NCI-H146 (cell line): ENCODE data around the gene GSTM3.
"Not testable (repeated sequence)": the region's sequence is repeated elsewhere in the genome, so short reads cannot be mapped to it uniquely, and the experiment has no call there.

Source experiments
- DNase-seq: peaks from one replicate; lab custom pipeline; 2025; lab: John Stamatoyannopoulos, UW

GSTM3 gene

DNA sequence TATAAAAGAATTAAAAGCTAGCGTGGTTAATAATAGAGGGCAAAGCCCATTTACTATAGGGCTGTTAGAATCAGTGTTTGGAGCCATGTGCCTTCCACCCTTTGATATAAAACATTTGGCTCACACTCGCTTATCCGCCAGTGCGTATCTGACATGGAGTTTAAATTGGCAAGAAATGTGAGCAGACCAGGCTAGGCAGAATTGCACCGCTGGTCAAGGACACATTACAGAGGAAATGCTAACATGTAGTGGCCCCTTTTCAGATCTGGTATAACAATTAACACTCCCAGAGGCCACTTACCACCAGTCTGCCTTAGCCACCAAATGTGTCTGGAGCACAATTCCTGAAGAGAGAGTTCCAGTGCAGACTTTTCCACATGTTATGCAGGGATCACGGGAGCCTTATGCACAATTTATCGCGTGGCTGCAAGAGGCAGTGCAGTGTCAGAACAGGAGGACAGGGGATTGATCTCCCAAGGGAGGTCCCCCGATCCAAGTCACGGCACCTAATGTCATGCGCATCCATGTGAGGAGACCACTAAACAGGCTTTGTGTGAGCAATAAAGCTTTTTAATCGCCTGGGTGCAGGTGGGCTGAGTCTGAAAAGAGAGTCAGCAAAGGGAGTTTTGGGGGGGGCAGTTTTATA is 14.0 kb downstream of the GSTM3 start:
- DNase-seq, result no peak

DNA sequence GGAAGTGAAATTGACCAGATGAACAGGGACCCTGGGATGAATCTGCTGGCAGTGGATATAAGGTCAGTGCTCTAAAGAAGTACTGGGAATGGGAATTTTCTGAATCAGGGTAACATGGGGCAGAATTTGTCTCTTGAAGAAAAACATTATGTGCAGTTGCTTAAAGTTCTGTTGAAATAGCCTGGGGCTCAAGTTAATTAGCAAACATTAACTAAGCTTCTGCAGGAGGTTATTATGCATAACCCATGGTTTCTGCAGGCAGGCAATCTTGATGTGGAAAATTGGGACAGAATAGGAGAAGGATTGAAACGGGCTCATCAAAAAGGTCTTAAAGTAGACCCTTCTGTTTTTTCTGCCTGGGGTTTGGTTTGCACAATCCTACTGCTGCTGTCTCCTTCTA is 14.8 kb downstream of the GSTM3 start:
- DNase-seq, result no peak

DNA sequence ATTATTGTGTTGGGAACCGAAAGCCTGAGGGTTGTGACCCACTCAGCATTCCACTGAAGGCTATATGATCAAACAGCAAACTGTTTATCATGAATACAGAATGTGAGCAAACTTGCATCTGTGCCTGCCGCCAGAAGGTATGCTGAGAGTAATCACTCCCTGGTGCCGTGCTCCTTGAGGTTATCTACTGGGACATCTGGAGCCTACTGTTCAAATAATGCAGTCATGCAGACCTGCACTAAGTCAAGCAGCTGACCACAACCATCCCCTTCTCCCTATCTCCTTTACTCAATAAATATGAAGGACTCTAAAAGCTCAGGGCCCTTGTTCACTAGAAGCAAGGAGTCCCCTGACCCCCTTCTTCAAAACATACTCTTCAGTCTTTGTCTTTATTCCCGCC is 15.3 kb downstream of the GSTM3 start:
- DNase-seq, result no peak

- no peak for DNase-seq
These were observed 15.9 kb downstream of the GSTM3 start for GRCh38 chr1:109724933-109725332.

DNA sequence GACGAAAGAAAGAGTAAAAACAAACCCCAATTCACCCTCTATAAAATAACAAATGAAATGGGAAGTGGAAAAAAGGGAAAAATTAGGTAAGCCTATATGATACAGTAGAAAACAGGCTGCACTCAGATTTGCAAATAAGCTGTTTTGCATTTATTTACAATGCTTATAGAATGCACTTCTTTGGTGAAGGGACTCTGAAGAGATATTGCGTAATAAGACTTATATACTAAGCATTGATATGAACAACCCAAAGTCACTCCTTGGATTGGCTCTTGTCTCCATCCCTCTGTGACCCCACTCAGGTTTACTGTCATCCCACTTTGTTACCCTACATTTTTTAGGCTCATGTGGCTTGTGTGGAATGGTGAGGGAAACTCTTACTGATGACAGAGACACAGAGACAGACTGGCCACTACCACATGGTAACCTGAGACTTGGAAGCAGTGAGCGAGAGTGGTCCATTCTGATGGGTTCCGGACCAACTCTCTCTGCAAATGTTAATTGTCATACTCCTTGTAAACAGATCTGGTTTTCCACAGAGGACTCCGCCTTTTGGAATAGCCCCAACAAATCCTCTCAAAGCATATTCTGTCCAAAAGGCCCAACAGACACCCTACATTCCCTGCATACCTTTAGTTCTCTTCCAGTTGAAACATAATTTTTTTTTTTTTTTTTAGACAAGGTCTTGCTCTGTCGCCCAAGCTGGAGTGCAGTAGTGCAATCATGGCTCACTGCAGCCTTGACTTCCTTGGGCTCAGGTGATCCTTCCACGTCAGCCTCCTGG is 17.7 kb downstream of the GSTM3 start:
- DNase-seq, result no peak

- DNase-seq, result no peak
These were observed 18.9 kb downstream of the GSTM3 start for GRCh38 chr1:109721971-109722370.

- DNase-seq, result no peak
These were observed 19.8 kb downstream of the GSTM3 start for GRCh38 chr1:109721042-109721441.

GRCh38 chr1:109719337-109719837 is 21.5 kb downstream of the GSTM3 start:
- no peak for DNase-seq

GRCh38 chr1:109718495-109718894 is 22.3 kb downstream of the GSTM3 start:
- DNase-seq, result peak; percentile 46

- no peak for DNase-seq
These were observed 23.1 kb downstream of the GSTM3 start for GRCh38 chr1:109717729-109718128.

DNA sequence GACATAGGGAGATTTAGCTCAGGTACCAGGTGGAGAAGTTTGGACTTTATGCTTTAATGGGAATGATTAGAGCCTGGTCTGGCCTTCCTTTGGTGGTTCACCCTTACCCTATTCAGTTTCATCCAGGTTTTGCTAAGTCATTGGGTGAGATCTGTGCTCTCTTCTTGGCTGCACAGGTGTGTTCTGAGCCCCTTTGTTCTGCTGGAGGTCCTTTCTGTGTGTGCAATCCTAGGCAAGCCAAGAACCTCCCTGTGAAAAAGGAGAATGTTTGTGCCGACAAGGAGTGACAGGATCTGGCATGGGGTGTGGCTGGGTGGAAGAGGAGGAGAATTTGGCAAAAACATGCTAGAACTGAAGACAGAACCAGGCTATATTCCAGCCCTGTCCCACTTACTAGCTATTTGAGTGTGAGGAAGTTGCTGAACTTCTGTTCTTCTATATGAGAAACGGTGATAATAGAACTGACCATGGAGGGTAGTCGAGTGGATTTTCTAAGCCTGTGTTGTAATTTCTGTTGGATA is 24.2 kb downstream of the GSTM3 start:
- DNase-seq, result no peak

- DNase-seq, result no peak
These were observed 24.7 kb downstream of the GSTM3 start for GRCh38 chr1:109716121-109716520.

DNA sequence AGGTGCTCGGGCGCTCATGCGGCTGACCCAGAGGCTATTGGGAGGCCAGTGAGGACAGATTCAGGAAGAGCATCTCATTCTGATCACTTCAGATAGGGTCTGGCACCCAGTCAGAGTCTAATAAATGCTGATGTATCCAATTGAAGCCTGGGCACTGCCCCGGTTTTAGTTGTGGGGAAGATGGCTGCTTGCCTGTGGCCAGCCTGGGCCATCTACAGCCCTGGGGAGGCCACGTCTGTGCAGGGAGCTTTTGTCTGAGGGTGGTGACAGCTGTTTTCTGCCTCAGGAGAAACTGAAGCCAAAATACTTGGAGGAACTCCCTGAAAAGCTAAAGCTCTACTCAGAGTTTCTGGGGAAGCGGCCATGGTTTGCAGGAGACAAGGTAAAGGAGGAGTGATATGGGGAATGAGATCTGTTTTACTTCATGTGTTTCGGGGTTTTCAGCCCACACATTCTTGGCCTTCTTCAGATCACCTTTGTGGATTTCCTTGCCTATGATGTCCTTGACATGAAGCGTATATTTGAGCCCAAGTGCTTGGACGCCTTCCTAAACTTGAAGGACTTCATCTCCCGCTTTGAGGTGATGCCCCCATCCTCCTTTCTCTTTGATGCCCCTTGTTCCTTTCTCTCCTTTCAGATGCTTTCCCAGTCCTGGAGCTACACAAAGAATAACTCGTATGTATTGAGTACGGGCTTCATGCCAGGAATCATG is 26.0 kb downstream of the GSTM3 start:
- DNase-seq, result no peak

GRCh38 chr1:109713636-109714035 is 27.2 kb downstream of the GSTM3 start:
- DNase-seq, result no peak

GRCh38 chr1:109712321-109712864 is 28.4 kb downstream of the GSTM3 start:
- DNase-seq, result no peak

DNA sequence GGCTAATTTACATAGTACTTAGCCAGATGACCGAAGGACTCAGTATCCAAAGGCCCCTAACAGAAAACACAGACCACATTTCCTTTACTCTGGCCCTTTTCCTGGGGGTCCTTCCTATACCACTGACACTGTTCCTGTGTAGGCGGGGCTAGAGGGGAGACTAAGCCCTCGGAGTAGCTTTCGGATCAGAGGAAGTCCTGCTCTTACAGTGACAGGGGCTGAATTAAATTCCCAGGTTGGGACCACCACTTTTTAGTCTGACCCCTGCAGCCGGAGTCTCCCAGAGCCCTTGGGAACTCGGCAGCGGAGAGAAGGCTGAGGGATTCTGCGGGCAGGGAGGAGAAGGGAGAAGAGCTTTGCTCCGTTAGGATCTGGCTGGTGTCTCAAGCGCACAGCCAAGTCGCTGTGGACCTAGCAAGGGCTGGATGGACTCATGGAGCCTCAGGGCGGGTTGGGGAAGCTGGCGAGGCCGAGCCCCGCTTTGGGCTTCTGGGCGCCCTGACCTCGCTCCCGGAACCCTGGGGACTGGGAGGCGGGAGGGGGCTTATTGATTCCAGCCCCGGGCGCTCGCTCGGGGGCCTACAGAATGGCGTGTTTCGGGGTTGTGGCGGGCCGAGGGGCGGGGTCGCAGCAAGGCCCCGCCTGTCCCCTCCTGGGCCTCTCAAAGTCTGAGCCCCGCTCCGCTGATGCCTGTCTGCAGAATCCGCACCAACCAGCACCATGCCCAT is 29.1 kb downstream of the GSTM3 start, which contains the start of gene GSTM5:
Gene GSTM5, plus strand, starts transcription at position 659 of the 728 bp plus-strand sequence. Its CDS starts 62 bp downstream, at position 721.
- not testable (repeated sequence) for DNase-seq

DNA sequence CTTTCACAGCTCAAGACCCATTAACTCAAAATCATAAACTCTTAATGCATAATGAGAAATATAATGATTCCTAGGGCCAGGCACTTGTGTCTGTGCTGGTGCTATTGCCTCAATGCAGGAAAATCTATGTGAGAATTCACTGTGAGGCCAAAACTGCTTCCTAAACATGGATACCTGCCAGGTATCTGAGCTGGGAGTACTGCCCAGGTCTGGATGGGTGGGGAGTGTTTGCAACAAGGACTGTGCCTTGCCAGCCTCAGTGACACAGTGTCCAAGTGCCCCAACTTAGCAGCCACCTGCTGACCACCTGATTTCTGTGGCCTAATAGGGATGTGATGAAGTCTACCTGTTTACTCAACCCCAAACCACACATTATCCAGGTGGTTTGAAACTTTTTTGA is 31.0 kb downstream of the GSTM3 start:
- not testable (repeated sequence) for DNase-seq

GRCh38 chr1:109708949-109709348 is 31.9 kb downstream of the GSTM3 start:
- DNase-seq, result not testable (repeated sequence)

DNA sequence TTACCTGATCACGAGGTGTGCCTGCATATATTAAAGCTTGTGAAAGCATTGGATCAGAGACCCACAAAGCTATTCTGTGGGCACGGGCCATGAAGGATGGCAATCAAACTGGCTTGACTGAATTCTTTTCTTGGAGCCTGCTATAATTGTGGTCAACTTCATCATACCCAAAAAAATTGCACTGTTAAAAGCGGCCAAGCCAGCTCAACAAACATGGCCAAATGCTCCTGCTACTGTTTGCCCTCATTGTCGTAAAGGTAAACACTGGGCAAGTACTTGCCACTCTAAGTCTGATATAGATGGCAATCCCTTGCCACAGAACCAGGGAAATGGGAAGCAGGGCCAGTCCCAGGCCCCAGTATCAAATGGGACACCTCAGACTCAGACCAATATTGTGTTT is 35.4 kb downstream of the GSTM3 start:
- no peak for DNase-seq

DNA sequence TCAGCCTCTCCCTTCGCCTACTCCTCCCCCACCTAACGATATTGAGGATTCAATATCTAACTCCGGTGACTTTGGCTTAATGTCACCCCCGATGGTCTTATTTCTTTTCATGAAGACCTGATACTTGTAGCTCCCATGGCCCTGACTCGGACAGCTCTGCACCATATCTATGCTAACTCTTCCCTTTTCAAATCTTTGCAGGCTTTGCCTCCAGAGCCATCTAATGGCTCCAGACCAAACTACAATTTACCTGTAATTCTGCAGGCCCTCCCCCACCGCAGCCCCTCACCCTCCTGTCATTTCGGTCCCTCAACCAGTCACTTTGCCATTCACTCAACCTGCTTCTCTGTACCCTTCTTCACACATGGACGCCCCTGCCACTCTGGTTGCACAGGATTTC is 36.7 kb downstream of the GSTM3 start:
- peak; percentile 5 for DNase-seq

DNA sequence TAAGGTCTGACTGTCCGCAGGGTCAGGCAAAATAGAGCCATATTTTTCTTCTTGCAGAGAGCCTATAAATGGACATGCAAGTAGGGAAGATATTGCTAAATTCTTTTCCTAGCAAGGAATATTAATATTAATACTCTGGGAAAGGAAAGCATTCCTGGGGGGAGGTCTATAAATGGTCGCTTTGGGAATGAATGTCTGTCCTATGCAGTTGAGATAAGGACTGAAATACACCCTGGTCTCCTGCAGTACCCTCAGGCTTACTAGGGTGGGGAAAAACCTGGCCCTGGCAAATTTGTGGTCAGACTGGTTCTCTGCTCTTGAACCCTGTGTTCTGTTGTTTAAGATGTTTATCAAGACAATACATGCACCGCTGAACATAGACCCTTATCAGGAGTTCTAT is 37.9 kb downstream of the GSTM3 start:
- DNase-seq, result not testable (repeated sequence)
